GM10266 (cell line): ENCODE data around the gene KCNK2.

Experiments
- DNase-seq: peaks from one replicate; pipeline ENCODE4 v3.0.0; 2012; ENCODE audit errors: extremely low spot score
- TF ChIP-seq, protein P1 (sequence below): IDR thresholded peaks from 2 replicates; pipeline ENCODE4 v1.5.1; 2012; ENCODE audit warnings: mild to moderate bottlenecking, low read depth; ENCODE audit not compliant: control insufficient read depth, insufficient read depth; ENCODE audit errors: missing control alignments

Gene KCNK2

DNA sequence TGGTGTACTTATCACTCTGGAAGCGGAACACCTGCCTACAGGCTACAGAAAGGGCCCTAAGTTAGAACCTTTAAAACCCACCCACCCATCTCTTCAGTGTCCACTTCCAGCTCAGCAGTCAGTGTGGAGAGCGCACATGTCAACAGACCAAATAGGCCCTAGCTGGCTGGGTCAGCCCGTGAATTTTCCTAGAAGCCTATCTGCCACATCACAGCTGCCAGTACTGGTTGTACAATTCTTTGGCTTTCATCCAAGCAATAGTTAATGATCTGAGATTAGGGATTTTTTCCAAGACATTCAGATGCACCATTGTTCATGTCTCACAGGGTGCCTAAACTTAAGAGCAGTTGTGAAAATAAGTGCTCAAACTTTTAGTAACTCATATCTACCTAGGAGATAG is 197.1 kb downstream of the KCNK2 start:
- no peak for DNase-seq
- TF ChIP-seq, protein P1, sequence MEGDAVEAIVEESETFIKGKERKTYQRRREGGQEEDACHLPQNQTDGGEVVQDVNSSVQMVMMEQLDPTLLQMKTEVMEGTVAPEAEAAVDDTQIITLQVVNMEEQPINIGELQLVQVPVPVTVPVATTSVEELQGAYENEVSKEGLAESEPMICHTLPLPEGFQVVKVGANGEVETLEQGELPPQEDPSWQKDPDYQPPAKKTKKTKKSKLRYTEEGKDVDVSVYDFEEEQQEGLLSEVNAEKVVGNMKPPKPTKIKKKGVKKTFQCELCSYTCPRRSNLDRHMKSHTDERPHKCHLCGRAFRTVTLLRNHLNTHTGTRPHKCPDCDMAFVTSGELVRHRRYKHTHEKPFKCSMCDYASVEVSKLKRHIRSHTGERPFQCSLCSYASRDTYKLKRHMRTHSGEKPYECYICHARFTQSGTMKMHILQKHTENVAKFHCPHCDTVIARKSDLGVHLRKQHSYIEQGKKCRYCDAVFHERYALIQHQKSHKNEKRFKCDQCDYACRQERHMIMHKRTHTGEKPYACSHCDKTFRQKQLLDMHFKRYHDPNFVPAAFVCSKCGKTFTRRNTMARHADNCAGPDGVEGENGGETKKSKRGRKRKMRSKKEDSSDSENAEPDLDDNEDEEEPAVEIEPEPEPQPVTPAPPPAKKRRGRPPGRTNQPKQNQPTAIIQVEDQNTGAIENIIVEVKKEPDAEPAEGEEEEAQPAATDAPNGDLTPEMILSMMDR, result no peak

DNA sequence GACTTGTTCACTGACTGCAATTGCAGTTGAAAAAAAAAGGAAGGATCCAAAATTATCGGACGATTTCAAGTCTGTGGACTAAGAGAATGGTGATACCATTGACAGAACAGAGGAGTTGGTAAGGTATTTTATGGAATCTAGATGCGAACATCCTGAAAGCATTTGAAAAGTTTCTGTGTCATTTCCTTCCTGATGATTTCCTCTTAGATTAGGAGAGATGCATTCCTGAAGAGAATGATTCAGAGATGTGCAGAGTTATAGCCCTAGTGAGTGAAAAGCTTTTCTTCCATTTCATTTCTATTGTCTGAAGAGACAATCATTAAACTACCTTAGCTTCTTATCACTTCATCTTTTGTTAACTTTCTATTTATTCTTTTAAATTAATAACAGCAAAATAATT is 200.0 kb downstream of the KCNK2 start:
- no peak for DNase-seq
- TF ChIP-seq, protein P1, result no peak

DNA sequence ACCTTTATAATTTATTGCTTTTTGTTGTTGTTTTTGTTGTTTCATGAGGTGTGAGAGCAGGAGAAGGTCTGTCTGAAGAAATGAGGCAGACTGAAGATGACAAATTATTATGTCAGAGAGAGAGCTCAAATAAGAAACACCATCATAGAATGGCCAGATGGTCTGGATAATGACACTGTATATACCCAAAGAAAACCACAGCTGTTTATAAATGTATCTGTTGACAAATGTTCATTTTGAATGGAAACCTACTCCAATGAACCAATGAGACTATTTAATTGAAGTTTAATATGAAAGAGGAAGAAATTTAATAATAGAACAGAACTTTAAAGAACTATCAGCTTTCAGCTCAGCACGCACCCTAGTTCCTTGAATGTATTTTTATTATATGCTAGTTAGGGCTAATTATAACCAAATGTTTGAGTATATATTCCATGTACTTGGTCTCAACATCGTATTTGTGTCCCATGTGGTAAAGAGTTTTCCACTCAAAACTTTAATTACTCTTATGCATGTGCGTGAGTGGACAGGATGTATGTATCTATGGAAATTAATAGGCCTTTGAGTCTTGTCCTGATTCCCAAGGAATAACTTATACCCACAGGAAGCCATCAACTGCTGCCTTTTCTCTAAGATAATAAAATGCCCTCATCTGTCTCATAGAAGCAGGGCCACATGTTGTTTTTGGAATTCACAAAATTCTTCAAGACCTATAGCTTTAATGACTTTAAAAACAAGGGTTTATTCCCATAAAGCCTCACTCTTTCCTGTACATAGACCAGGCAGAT is 202.7 kb downstream of the KCNK2 start:
- DNase-seq, result no peak
- TF ChIP-seq, protein P1, result no peak
